Measurements from ENCODE around the gene GAB2. TPM values are rescaled to one million over a fixed set of nuclear protein-coding genes. Genes with fewer than 3 reads are reported as not detected.

GAB2 gene
- total RNA-seq, 1 experiment from 2014 or later: 3.3 TPM

GRCh38 chr11:78391424-78391823 is 26.2 kb downstream of the GAB2 start:
- Histone ChIP-seq H4K5ac (ENCODE audit: insufficient read length, low read depth, low read length) (no peak overlapping the region), H3K79me2 (ENCODE audit: insufficient read depth, low read length) (no peaks in the 10 kb centered on the region), H3K4me2 (ENCODE audit: insufficient read depth, insufficient read length, low read length) (no peak overlapping the region), H4K8ac (replicated peaks; ENCODE audit: insufficient read length, low read depth, low read length) (no peak overlapping the region), H3K9ac (ENCODE audit: extremely low read depth, insufficient read length, low read length) (no peak overlapping the region), H3K23ac (ENCODE audit: insufficient read length, low read depth, low read length) (no peak overlapping the region), H3K14ac (ENCODE audit: insufficient read depth, low read length) (no peak overlapping the region), H3K27ac (ENCODE audit: insufficient read length, low read depth, low read length) (no peak overlapping the region), H3K18ac (ENCODE audit: insufficient read length, low read depth, low read length) (no peak overlapping the region), H2BK5ac (ENCODE audit: insufficient read length, low read length) (no peak overlapping the region), H3K79me1 (ENCODE audit: insufficient read depth, low read depth, low read length, poor library complexity, severe bottlenecking) (no peaks in the 10 kb centered on the region), H3K56ac (ENCODE audit: insufficient read length, low read depth, low read length) (no peak overlapping the region), H3T11ph (ENCODE audit: low read length) (no peak overlapping the region), H2BK15ac (ENCODE audit: low read depth, low read length) (no peak overlapping the region), H3K9me3 (ENCODE audit: control insufficient read depth, low read depth, low read length) (no peaks in the 10 kb centered on the region), H2AFZ (ENCODE audit: low read length) (no peak overlapping the region), H2BK20ac (ENCODE audit: low read depth, low read length, poor library complexity, severe bottlenecking) (no peak overlapping the region), H2BK12ac (ENCODE audit: insufficient read length, low read depth, low read length) (no peak overlapping the region), H4K20me1 (ENCODE audit: control insufficient read depth, insufficient read depth, insufficient read length) (no peaks in the 10 kb centered on the region), H4K91ac (ENCODE audit: insufficient read length, low read depth, low read length) (no peak overlapping the region), H2AK5ac (ENCODE audit: insufficient read length, low read length) (no peak overlapping the region), H3K23me2 (ENCODE audit: insufficient read length, low read depth, low read length, poor library complexity, severe bottlenecking) (no peaks in the 10 kb centered on the region), H3K4me1 (ENCODE audit: insufficient read depth, low read length) (no peaks in the 10 kb centered on the region), H3K4ac (ENCODE audit: low read depth, low read length) (no peak overlapping the region), H2BK120ac (ENCODE audit: low read depth, low read length, poor library complexity, severe bottlenecking) (no peak overlapping the region), H3K27me3 (ENCODE audit: insufficient read depth, low read length) (no peaks in the 10 kb centered on the region)
- no peak for DNase-seq
- Mint-ChIP-seq H3K4me3 (no peak overlapping the region), H3K27me3 (ENCODE audit: low read depth) (no peaks in the 10 kb centered on the region; the same call in 1 of the 2 replicates), H3K4me1 (no peaks in the 10 kb centered on the region), H3K9me3 (no peaks in the 10 kb centered on the region), H3K36me3 (ENCODE audit: insufficient read depth in 1 of 3, low read depth in 3 of 3) (no peaks in the 10 kb centered on the region), H3K27ac (no peak overlapping the region)
- WGBS (ENCODE audit: extremely low coverage, insufficient read length, low lambda C conversion rate): no CpG with 5 or more reads among the region's 1 CpG
- TF ChIP-seq CTCF (conservative IDR thresholded peaks at IDR 0.05): no peak

Measured in H9 (cell line).